ENCODE data around the gene TBC1D14.

Gene TBC1D14

DNA sequence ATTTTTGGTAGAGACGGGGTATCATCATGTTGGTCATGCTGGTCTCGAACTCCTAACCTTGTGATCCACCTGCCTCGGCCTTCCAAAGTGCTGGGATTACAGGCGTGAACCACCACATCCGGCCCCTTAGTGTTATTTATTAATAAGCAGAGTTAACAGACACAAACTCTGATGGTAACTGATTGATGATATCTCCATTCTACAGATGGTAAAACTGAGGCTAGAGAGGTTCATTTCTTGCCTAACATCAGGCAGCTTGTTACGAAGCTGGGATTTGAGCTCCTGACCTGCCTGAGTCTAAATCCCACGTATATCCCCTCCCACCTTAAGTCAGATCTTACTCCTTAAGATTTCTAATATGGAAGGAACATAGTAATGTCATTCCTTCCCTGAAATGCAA is 36.9 kb downstream of the TBC1D14 start:
- TF ChIP-seq, protein P1, sequence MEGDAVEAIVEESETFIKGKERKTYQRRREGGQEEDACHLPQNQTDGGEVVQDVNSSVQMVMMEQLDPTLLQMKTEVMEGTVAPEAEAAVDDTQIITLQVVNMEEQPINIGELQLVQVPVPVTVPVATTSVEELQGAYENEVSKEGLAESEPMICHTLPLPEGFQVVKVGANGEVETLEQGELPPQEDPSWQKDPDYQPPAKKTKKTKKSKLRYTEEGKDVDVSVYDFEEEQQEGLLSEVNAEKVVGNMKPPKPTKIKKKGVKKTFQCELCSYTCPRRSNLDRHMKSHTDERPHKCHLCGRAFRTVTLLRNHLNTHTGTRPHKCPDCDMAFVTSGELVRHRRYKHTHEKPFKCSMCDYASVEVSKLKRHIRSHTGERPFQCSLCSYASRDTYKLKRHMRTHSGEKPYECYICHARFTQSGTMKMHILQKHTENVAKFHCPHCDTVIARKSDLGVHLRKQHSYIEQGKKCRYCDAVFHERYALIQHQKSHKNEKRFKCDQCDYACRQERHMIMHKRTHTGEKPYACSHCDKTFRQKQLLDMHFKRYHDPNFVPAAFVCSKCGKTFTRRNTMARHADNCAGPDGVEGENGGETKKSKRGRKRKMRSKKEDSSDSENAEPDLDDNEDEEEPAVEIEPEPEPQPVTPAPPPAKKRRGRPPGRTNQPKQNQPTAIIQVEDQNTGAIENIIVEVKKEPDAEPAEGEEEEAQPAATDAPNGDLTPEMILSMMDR (IDR thresholded peaks at IDR 0.05; ENCODE audit: low read length, missing control alignments) = no peak
- no peak for DNase-seq (ENCODE audit: low read depth)
- no peak overlapping the region for H3K4me3 ChIP-seq (replicated peaks; ENCODE audit: low read depth, low read length)

DNA sequence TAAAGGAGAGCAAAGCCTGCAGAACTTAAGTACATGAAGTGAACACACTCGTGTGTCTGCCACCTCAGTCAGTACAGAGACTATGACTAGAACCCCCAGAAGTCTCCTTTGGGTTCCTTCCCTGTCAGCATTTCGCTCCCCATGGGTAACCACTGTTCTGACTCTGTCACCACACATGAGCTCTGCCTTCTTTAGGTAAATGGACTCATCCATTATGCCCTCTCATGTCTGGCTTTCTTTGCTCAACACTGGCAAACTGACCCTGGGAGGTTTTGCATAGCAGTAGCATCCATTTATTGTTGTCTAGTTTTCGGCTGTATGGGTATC is 38.5 kb downstream of the TBC1D14 start:
- no peak overlapping the region for H3K4me3 ChIP-seq (replicated peaks; ENCODE audit: low read depth, low read length)
- no peak for DNase-seq (ENCODE audit: low read depth)
- TF ChIP-seq, protein P1 (IDR thresholded peaks at IDR 0.05; ENCODE audit: low read length, missing control alignments) = no peak

DNA sequence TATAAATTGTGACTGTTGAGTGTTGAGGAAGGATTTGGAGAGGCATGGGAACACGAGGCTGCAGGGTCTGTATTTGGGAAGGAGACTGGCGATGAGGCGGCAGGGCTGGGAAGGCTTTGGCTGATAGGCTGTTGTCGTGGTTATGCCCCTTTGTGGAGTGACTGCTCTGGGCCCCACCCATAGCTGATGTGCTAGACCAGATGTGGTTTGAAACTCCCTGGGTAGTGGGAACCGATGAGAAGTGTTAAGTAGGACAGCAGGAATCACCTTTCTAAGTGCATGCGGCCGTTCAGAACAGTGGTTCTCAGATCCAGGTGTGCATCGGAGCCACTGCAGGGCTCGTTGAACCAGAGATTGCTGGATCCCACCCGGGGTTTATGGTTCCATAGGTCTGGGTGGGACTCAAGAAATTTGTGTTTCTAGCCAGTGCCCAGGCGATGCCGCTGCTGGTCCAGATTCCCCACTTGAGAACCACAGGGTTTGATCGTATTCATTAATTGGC is 42.3 kb downstream of the TBC1D14 start:
- H3K4me3 ChIP-seq (replicated peaks; ENCODE audit: low read depth, low read length) = no peak overlapping the region
- DNase-seq (ENCODE audit: low read depth) = no peak
- TF ChIP-seq, protein P1 (IDR thresholded peaks at IDR 0.05; ENCODE audit: low read length, missing control alignments) = no peak

DNA sequence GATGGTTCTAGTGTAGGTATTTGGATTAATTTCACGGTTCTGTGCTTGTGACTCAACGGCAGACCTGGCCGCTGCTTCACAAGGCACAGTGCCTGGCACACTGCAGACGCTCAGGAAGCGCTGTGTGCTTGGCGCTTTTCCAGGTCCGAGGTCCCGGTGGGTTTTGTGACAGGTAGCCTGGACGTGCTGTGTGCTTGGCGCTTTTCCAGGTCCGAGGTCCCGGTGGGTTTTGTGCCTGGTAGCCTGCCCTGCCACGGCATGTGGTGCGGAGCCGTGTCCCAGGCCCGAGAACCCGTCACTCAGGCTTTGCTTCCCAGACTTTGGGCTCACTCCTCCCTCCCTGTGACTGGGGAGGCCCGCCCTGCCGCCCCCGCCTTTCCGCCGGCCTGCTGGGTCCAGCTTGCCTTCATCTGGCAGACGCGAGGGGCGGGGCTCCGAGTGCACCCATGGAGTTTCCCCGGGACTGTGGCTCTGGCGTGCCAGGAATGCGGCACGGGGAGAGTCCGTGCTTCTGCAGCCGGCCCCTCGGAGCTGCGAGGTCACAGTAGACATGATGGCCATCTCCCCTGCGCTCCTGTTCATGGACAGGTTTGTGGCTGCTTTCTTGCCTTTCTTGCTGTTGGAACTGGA is 44.2 kb downstream of the TBC1D14 start:
- peak overlapping the region; percentile 22 for H3K4me3 ChIP-seq (replicated peaks; ENCODE audit: low read depth, low read length)

DNA sequence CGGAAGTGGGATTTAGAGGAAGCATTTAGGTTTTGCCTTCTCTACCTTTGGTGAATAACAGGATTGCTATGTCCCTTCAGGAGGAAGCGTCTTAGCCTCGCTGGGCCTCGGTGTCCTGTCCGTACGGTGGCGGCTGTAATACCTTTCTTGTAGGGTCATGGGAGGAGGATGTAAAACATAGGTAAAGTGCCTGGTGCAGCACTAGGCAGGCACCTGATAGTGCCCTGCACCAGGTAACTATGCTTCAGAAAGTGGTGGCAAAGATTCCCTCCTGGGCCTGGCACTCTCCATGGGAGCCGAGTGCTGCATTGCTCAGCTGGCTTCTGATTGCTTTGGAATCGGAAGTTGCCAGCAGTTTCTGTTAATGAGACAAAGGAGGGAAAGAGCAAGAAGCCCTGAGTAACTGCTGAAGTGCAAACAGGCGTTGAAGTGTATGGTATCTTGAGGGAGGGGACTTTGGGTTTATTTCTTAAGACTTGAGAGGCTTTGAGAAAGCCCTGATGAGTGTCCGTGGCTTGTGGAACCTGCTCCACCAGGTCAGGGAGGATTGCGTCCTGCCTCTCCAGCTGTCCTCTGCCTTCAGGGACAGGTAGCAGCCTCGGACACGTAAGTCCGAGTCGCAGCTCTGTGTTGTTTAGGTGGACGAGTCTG is 45.8 kb downstream of the TBC1D14 start:
- TF ChIP-seq, protein P1 (IDR thresholded peaks at IDR 0.05; ENCODE audit: low read length, missing control alignments) = no peak
- H3K4me3 ChIP-seq (replicated peaks; ENCODE audit: low read depth, low read length) = no peak overlapping the region
- no peak for DNase-seq (ENCODE audit: low read depth)

More for the DNA sequence above, 44.2 kb downstream of the TBC1D14 start:
- TF ChIP-seq, protein P1 (IDR thresholded peaks at IDR 0.05; ENCODE audit: low read length, missing control alignments) = no peak
- DNase-seq (ENCODE audit: low read depth) = peak; percentile 76

DNA sequence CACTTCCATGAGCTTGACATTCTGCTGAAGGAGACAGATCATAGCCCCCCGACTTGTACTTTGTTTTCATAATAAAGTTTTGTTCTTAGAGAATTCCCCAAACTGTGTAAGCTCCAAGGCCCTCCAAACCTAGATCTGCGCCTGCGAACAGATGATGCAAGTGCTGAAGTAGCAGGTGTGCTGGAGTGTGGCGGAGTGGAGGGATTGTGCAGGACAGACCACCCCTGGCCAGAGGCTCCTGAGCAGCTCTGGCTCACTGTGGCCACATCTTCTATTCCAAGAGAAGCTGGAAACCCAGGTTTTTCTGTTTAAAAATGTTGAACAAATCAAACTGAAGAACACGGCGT is 46.4 kb downstream of the TBC1D14 start:
- TF ChIP-seq, protein P1 (IDR thresholded peaks at IDR 0.05; ENCODE audit: low read length, missing control alignments) = no peak
- no peak overlapping the region for H3K4me3 ChIP-seq (replicated peaks; ENCODE audit: low read depth, low read length)
- DNase-seq (ENCODE audit: low read depth) = no peak

Measured in fibroblast of pulmonary artery (primary cell).